ENCODE data around the gene SLC17A7.

SLC17A7 gene
- total RNA-seq, result 0 to 0.13 (median 0) reads per million in 9 experiments

- no peak for DNase-seq
- H3K4me3 Mint-ChIP-seq, result peak within 1 kb of the TSS; percentile 77 to 79
- ATAC-seq (replicated peaks), result no peak
- peaks cover 26 to 33% of the 10 kb centered on the region in 2 donors for H3K4me1 Mint-ChIP-seq (ENCODE audit: low read depth in 2 of 2)
- peaks cover 18% of the 10 kb centered on the region for H3K36me3 Mint-ChIP-seq (ENCODE audit: insufficient read depth)
- no peaks in the 10 kb centered on the region for H3K9me3 Mint-ChIP-seq
- peaks cover 61 to 64% of the 10 kb centered on the region in 2 donors for H3K27me3 Mint-ChIP-seq
- peak within 1 kb of the TSS in 1 of 2 donors; percentile 23 for H3K27ac Mint-ChIP-seq
Measured at GRCh38 chr19:49441210-49441959, at the start of gene SLC17A7. SLC17A7 (minus strand) TSS chr19:49441527; CDS start chr19:49441379, 148 bp downstream.

- H3K27ac Mint-ChIP-seq, result peak overlapping the region; percentile 94 to 98
- H3K9me3 Mint-ChIP-seq, result no peaks in the 10 kb centered on the region
- H3K36me3 Mint-ChIP-seq (ENCODE audit: insufficient read depth), result peaks cover 96% of the 10 kb centered on the region
- H3K27me3 Mint-ChIP-seq, result no peaks in the 10 kb centered on the region
- H3K4me3 Mint-ChIP-seq, result peak overlapping the region; percentile 96 to 98
- DNase-seq (no peak), ATAC-seq (replicated peaks) (no peak)
- H3K4me1 Mint-ChIP-seq (ENCODE audit: low read depth in 2 of 2), result peaks cover 35 to 49% of the 10 kb centered on the region in 2 donors
Measured at GRCh38 chr19:49490287-49491029, 49.1 kb upstream of the SLC17A7 start.

GRCh38 chr19:49489601-49490167, 48.4 kb upstream of the SLC17A7 start:
- Mint-ChIP-seq H3K9me3 (no peaks in the 10 kb centered on the region), H3K27ac (peak overlapping the region; percentile 94 to 98), H3K36me3 (ENCODE audit: insufficient read depth) (peaks cover 96% of the 10 kb centered on the region), H3K27me3 (no peaks in the 10 kb centered on the region), H3K4me3 (peak overlapping the region; percentile 96 to 98), H3K4me1 (ENCODE audit: low read depth in 2 of 2) (peaks cover 35 to 49% of the 10 kb centered on the region in 2 donors)
- DNase-seq (peak in 1 of 3 experiments; percentile 49), ATAC-seq (replicated peaks) (no peak)

GRCh38 chr19:49488863-49489537, 47.7 kb upstream of the SLC17A7 start:
- ATAC-seq (replicated peaks), result no peak
- peaks cover 35 to 49% of the 10 kb centered on the region in 2 donors for H3K4me1 Mint-ChIP-seq (ENCODE audit: low read depth in 2 of 2)
- H3K27me3 Mint-ChIP-seq, result no peaks in the 10 kb centered on the region
- H3K9me3 Mint-ChIP-seq, result no peaks in the 10 kb centered on the region
- H3K36me3 Mint-ChIP-seq (ENCODE audit: insufficient read depth), result peaks cover 96% of the 10 kb centered on the region
- DNase-seq, result no peak
- H3K4me3 Mint-ChIP-seq, result peak overlapping the region; percentile 96 to 98
- H3K27ac Mint-ChIP-seq, result peak overlapping the region; percentile 98 to 99

- DNase-seq (no peak), ATAC-seq (replicated peaks) (no peak)
- H3K4me3 Mint-ChIP-seq, result peak overlapping the region; percentile 96 to 98
- peaks cover 96% of the 10 kb centered on the region for H3K36me3 Mint-ChIP-seq (ENCODE audit: insufficient read depth)
- H3K27ac Mint-ChIP-seq, result peak overlapping the region; percentile 98 to 99
- H3K4me1 Mint-ChIP-seq (ENCODE audit: low read depth in 2 of 2), result peaks cover 35 to 46% of the 10 kb centered on the region in 2 donors
- H3K27me3 Mint-ChIP-seq, result no peaks in the 10 kb centered on the region
- H3K9me3 Mint-ChIP-seq, result no peaks in the 10 kb centered on the region
Measured at GRCh38 chr19:49488046-49488862, 46.9 kb upstream of the SLC17A7 start.

GRCh38 chr19:49487277-49488045, 46.1 kb upstream of the SLC17A7 start, which contains the start of gene RPL13A:
RPL13A (plus strand) TSS chr19:49487608; CDS start chr19:49487630, 22 bp downstream.
- Mint-ChIP-seq H3K4me3 (peak within 1 kb of the TSS; percentile 96 to 98), H3K36me3 (ENCODE audit: insufficient read depth) (peaks cover 96% of the 10 kb centered on the region), H3K27me3 (no peaks in the 10 kb centered on the region), H3K4me1 (ENCODE audit: low read depth in 2 of 2) (peaks cover 28 to 38% of the 10 kb centered on the region in 2 donors), H3K27ac (peak within 1 kb of the TSS; percentile 98 to 99), H3K9me3 (no peaks in the 10 kb centered on the region)
- DNase-seq, result peak; percentile 98 to 100 (median 99)
- ATAC-seq (replicated peaks), result peak; percentile 89

- no peak for ATAC-seq (replicated peaks)
- Mint-ChIP-seq H3K36me3 (ENCODE audit: insufficient read depth) (peaks cover 96% of the 10 kb centered on the region), H3K27me3 (no peaks in the 10 kb centered on the region), H3K4me1 (ENCODE audit: low read depth in 2 of 2) (peaks cover 27 to 35% of the 10 kb centered on the region in 2 donors), H3K27ac (peak overlapping the region; percentile 98 to 99), H3K9me3 (no peaks in the 10 kb centered on the region), H3K4me3 (peak overlapping the region; percentile 96 to 98)
- DNase-seq, result no peak
Measured at GRCh38 chr19:49486710-49487276, 45.5 kb upstream of the SLC17A7 start.

GRCh38 chr19:49486232-49486631, 44.9 kb upstream of the SLC17A7 start:
- H3K4me1 Mint-ChIP-seq (ENCODE audit: low read depth in 2 of 2), result peaks cover 27 to 33% of the 10 kb centered on the region in 2 donors
- H3K9me3 Mint-ChIP-seq, result no peaks in the 10 kb centered on the region
- H3K36me3 Mint-ChIP-seq (ENCODE audit: insufficient read depth), result peaks cover 96% of the 10 kb centered on the region
- no peak for ATAC-seq (replicated peaks)
- peak overlapping the region; percentile 54 to 78 for H3K27ac Mint-ChIP-seq
- DNase-seq, result no peak
- peak overlapping the region in 1 of 2 donors; percentile 29 for H3K4me3 Mint-ChIP-seq
- no peaks in the 10 kb centered on the region for H3K27me3 Mint-ChIP-seq

GRCh38 chr19:49481020-49481683, 39.8 kb upstream of the SLC17A7 start:
- Mint-ChIP-seq H3K27me3 (no peaks in the 10 kb centered on the region), H3K27ac (peak overlapping the region in 1 of 2 donors; percentile 75), H3K4me3 (no peak overlapping the region)

GRCh38 chr19:49479975-49480628, 38.8 kb upstream of the SLC17A7 start:
- Mint-ChIP-seq H3K27me3 (no peaks in the 10 kb centered on the region), H3K36me3 (ENCODE audit: insufficient read depth) (peaks cover 97% of the 10 kb centered on the region), H3K4me3 (no peak overlapping the region), H3K27ac (peak overlapping the region in 1 of 2 donors; percentile 75), H3K9me3 (no peaks in the 10 kb centered on the region), H3K4me1 (ENCODE audit: low read depth in 2 of 2) (peaks cover 15 to 17% of the 10 kb centered on the region in 2 donors)
- no peak for ATAC-seq (replicated peaks)
- no peak for DNase-seq

More at GRCh38 chr19:49481020-49481683, 39.8 kb upstream of the SLC17A7 start:
- H3K9me3 Mint-ChIP-seq, result no peaks in the 10 kb centered on the region
- peaks cover 5 to 8% of the 10 kb centered on the region in 2 donors for H3K4me1 Mint-ChIP-seq (ENCODE audit: low read depth in 2 of 2)
- DNase-seq, result no peak
- H3K36me3 Mint-ChIP-seq (ENCODE audit: insufficient read depth), result peaks cover 97% of the 10 kb centered on the region
- no peak for ATAC-seq (replicated peaks)
